Daoy (cell line): Measurements from ENCODE around the gene TLK1. TPM values are rescaled to one million over a fixed set of nuclear protein-coding genes. Genes with fewer than 3 reads are reported as not detected.

Experiments used
- DNase-seq: peaks from one replicate; pipeline ENCODE4 v3.0.0-alpha.2; 2015; ENCODE audit warnings: low read depth
- total RNA-seq: library from RNA; depleted of rRNA; stranded (reverse); fragments of >200 nt; shearing (Covaris generic); gene quantifications from 2 replicates; pipeline ENCODE4 v1.2.3, GENCODE V29; 2014

TLK1 gene
- total RNA-seq, 1 experiment from 2014 or later = 11.7 TPM

DNA sequence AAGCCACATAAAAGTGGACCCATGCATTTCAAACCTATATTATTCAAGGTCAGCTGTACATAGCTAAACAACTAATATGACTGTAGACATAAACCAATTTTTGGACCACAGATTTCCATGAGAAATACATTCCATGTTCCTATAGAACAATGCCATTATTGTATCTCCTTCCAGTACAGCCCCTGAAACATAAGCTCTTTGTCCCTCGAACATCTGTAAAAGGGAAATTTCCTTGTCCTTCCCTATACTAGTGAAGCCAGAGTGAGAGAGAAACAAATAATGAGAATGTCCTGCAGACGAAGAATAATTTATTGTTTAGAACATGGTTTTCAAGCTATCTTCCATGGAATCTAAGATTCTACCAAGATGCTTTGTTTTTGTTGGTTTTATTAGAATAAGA lies 156.3 kb downstream of the TLK1 start:
- DNase-seq = no peak

DNA sequence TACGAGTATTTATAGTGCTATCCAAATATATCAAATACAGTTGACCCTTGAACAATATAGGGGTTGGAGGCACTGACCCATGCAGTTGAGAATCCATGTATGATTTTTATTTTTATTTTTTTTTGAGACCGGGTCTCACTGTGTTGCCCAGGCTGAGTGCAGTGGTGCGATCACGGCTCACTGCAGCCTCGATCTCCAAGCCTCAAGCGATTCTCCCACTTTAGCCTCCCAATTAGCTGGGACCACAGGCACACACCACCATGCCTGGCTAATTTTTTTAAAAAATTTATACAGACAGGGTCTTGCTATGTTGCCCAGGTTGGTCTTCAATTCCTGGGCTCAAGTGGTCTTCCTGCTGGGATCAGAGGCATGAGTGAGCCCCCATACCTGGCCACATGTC lies 161.0 kb downstream of the TLK1 start:
- DNase-seq = no peak

DNA sequence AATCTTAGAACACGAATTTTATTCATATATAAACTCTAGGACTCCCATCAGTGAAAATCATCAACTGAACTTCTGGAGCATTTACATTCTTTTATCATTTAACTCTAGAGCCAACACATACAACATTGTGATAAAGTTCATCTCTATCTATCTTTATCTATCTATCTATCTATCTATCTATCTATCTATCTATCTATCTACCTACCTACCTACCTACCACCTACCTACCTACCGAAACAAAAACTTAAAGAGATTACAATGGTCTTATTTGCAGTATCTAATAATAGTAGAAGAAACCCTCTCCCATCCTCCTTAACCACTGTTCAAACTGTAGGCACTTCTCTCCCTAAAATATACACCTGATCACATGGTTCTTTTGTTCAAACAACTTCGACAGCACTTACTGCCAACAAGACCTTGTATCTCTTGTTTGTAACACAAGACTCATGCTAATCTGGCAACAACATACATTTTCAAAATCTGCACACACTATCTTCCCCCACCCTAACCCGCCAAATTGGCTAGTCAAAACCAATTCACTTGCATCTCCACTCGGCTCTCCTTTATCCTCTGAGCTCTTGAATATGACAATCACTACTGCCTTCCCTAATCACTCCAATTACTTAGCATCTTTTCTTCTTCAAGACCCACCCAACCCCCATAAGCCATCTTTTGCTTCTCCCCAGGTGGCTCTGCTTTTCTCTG lies 162.6 kb downstream of the TLK1 start:
- no peak for DNase-seq

DNA sequence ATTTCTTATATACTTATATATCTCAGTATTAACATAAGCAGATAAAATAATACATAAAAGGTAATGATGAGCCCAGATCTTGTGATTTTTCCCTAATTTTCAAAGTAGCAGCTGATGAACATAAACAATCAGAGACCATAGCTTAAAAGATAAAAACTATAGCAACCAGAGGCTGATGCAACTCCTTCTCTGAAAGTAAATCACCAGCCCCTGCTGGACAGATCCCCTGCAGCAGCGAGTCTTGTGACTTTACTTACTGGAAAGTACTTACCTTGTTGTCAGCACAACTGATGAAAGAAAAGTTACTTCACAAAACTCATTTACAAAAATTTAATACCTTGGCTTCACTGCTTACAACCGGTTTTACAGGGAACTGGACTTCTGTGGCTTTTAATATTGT lies 164.4 kb downstream of the TLK1 start:
- DNase-seq = no peak

DNA sequence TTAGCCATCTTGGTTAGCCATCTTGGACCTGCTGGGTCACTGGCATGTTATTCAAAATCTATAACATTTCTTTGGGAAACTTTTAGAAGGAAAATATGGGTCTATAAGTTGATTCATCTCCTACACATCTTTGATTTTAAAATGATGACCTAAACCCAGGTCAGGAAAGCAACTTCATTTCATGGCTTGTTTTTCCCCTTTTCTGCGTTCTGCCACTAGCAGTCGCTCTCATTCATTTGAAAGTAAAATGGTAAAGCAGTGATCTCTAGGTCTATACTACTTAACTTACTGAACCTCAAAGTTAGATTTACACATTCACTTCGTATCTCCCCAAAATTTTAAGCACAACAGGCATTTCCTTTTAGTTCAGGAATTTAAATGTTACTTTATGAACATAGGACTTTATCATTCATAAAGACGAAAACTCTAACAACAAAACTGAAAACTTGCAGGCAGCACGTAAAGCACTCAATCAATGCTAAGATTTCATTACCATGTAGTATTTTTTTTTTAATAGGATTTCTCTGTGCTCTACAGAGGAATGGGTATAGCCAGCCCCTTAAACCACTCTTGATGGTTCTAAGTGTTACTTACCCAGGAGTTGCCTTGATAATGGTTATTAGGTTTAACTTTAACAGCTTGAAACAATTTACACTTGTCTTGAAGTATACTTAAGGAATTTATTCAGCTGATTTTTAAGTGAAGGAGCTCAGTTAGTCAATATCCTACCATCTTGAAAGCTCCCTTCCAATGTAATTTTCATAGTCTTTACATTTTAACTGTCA lies 169.1 kb downstream of the TLK1 start:
- no peak for DNase-seq

DNA sequence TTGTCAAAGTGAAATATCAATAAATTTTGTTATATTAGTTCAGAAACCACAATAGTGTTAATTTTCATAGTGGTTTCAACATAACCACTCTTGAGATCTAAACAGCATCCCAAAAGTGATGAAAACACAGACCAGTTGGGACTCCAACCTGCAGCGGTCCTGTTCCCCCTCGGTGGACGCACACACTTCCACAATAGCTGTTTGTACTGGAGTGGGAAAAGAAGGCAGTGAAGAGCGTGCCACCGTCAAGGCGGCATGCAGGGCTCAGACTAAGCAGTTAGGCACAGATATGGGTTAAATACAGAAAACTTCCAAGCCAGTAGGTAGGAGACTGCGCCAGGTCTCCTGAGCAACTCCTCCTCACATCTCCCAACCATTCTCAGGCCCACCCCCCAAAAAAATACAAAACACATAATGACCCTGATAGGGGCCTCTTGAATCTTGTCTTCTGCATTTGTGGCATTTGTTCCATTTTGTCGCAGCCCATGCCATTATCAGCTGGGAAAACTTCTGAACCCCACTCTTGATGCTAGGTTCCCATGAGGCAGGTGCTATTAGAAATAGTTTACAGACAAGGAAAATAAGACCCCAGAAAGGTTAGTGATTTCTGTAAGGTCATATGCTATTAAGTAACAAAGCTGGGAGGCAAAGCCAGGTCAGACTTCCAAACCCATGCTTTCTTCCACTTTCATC lies 174.0 kb downstream of the TLK1 start:
- DNase-seq = no peak

DNA sequence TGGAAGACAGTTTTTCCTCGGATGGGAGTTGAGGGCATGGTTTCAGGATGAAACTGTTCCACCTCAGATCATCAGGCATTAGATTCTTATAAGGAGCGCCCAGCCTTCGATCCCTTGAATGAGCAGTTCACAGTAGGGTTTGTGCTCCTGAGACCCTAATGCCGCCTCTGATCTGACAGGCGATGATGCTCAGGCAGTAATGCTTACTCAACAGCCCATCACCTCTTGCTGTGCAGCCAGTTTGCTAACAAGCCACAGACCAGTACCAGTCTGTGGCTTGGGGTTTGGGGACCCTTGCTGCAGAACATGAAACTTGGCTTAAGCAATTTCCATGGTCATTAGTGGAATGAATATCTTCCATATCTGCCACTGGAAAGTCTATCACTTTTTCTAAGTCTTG lies 175.3 kb downstream of the TLK1 start:
- no peak for DNase-seq

DNA sequence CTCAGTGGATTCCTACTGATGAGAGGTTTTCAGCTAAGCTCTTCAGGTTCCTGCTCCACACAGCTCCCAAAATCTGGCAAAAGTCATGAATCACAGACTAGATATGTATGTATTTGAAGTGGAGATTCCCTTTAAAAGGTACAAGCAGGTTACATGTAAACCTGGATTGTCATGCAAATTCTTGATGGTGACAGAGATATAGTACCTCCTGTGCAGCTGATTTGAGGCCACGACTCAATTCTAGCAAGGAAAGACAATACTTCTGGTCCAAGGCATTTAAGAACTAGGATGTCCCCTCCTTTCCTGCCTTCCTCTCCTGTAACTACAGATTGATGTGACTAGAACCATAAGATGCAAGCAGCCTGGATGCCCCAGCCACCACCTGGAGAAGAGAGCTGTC lies 176.6 kb downstream of the TLK1 start:
- no peak for DNase-seq

DNA sequence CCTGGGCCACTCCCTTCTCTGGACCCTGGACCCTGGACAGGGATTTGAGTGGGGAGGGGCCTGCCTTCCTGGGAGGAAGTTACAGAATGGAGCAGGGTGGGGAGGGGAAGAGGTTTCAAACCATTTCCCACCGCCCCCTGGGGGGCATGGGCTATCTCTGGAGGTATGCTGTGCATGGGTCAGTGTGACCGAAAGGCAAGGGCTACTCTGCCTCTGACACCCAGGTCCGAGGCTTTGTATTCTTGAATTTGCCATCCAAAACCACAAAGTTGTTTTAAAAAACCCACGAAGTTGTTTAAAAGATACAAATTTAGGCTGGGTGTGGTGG lies 184.8 kb downstream of the TLK1 start:
- DNase-seq = no peak

DNA sequence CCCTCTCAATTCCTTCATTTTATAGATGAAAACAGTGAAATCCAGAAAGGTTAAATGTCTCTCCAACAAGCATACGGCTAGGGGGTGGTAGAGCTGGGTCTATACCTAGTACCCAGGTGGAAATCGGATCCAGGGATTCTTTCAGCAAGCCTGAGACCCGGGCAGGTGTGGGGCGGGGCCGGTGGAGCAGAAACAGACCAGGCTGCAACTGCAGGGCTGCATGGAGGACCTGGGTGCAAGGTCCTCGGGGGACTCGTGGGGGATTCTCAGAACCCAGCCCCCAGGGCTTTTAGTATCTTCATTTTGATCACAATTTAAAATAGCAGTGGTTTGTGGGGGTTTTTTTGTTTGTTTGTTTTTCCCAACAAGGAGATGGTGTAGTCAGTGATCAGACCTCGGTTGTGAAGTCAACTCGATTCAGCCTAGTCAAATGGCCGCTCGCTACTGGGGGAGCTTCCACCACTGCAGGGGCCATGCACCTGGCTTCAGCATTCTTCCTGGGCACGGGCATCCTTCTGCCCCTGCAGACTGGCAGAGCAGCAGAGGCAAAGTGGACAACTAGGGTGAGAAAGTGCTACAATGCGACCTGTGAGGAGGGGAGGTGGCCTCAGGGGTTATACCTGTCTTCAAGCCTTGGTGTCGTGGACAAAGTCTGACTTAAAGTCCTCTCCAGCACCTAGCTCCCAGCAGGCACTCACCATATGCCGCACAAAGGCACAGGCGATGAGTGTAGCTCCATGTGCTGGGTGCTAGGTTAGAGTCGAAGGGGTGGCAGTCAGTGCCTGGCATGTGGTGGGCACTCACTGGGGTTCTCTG lies 185.4 kb downstream of the TLK1 start:
- DNase-seq = no peak

DNA sequence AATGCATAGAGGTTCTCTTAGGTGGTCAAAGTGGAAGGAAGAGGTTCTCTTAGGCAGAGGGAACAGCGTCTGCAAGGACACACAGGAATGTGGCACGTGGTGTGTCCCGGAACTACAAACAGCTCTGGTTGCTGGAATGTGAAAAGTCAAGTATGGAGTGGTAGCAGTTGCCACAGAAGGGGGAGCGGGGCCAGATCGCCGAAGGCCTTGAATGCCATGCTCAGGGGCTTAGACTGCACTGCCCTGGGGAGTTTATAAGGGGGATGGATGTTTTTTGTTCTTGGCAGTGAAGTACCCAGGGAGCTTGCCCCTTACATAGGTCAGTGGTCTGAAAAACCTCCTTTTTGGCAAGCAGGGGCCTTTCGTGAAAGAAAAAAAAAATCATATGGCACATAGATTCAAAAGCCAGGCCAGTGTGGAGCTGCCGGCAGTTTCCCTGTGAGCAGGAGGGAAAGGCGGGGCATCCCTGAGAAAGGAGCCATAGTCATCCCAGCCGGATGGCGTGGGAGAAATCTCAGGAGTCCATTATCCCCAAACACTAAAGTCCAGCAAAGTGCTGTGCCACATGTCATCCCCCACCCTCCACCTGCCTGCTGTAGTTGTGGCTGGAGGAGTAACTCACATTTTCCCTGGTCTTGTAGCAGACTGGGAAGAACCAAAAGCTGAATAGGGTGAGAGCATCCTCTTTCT lies 186.2 kb downstream of the TLK1 start:
- peak; percentile 21 for DNase-seq

DNA sequence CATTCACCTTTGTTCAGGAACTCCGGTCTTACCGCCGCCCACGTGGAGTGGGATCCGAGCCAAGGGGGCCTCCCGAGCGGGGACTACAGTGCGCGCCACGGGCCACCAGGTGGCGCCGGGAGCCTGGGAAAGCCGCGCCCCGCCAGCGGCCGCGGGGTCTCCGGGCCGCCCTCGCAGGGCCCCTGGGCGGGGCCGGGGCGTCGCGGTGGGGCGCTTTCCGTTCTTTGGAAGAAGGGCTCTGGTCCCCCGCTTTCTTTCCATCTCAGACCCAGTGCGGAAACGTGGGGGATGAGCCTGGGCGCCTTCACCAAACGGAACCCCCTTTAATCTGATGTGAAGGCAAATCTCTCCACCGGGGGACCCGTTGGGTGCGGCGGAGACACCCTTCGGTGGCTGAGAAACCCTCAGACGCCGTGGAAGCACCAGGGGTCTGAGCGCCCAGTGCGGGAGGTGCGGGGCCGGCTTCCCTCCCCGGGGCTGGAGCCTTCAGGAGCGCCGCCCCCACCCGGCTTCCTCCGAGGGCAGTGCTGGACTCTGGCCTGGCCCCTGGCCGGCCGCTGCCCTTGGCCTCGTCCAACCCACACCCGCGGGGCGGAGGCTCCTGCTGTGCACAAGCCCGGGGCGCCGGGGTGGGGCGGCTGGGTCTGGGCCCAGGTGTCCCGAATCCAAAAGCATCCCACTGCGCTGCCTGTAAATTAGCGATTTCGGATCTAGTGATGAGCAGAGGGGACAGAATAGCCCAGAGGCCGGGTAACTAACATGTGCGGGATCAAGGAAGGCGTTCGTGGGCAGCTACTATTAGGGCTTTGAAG lies 187.0 kb downstream of the TLK1 start:
- DNase-seq = peak; percentile 89

DNA sequence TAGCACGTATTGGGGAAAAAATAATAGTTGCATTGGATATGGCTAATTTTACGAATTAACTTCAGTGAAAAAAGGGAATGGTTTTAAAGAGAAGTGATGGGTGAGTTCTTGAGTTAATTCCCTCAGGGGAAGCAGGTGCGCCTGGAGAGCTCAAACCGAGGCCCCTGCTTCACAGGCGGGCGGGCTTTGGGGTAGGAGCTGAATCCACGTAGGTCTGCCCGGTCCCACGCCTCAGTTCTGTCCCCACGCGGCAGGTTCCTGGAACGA lies 187.5 kb downstream of the TLK1 start:
- DNase-seq = no peak

DNA sequence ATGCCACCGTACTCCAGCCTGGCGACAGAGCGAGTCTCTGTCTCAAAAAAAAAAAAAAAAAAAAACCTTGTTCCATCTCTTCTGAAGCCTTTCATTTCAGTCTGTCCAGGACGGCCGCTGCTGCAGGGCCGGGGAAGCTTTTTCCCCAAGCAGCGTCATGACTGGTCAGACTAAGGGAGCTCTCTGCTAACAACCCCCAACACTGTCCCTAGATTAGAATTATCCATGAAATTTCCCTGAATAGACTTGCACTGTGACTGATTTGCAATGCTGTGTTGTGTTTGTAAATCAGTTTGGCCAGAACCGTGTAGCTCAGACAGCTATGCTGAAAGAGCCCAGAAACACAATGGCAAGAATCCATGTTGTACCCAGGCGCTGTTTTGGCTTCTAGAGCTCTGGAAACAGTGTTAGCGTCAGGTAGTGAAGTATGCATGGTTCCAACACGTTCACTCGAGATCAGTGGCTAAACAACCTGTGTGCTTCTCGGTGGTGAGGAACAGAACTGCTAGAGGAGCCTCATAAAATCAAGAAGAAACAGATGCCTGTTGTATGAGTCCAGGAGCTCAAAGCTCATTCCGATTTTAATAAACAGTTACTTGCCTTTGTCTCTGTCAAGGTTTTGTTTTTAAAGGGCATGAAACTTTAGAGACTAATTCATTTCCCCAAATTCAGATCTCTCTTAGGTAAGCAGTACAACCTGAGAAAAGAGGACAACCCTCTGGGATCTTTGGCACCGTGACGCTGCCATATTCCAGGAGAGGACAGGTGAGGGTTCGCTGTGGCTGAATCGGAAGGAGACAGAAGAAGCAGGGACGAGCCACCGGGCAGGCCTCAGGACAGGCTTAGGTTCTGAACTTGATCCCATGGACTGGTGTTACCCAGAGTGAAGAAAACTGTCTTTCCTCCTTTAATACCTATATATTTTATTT lies 188.1 kb downstream of the TLK1 start:
- DNase-seq = no peak

DNA sequence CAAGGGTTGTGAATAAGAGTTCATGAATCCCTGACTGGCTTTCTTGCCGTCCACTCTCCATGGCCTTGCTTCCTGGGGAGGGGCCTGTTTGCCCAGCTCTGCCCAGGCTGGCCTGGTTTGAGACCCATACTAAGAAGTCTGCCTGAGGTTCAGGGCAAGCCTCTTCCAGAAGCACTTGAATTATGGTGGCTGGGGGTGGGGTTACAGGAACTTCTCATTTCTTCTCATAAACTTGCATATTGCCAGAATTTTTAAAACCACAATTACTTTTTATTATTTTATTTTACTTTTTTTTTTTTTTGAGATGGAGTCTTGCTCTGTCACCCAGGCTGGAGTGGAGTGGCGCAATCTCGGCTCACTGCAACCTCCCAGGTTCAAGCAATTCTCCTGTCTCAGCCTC lies 189.6 kb downstream of the TLK1 start:
- no peak for DNase-seq

DNA sequence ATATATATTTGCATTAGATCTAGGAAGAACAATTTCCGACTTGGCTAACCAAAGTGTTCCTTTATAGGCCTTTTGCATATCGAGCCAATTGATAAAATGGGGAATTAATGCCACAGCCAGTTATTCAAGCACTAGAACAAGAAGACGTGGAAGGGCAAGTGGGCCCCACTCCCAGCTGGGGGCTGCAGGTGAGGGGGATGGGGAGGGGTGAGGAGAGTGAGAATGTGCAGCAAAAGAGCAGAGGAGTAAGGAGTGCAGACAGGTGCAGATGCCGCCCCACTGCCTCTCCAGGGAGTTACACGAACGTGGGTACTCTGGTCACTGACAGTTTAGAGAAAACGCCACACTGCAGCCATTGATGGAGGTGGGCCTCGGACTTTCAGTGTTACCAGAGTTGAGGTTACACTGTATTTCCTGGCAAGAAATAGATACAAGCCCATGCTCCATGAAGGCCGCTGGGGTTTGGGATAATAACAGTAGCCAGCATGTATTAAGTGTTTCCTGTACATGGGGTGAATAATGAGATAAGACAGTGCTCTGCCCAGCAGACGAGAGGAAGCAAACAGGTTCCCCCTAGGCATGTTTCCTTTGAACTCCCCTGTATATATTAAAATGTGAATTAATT lies 190.7 kb downstream of the TLK1 start:
- DNase-seq = no peak

DNA sequence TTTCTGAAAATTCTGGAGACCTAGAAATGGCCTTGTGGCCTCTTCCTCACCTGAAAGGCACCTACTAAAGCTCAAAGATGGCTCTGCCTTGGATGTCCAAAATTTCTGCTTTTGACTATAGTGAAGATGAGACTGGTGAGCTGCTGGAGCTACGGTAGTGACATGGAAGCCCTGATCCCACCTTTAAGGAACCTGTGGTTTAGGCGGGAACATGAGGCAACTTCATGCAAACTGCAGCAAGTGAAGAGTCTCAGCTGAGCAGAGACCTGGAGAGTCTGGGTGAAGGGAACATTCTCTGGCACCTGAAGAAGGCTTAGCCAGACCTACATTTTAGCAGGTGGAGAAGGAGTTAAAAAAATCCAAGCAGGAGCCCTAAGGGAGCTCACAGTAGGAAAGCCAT lies 191.7 kb downstream of the TLK1 start:
- no peak for DNase-seq

DNA sequence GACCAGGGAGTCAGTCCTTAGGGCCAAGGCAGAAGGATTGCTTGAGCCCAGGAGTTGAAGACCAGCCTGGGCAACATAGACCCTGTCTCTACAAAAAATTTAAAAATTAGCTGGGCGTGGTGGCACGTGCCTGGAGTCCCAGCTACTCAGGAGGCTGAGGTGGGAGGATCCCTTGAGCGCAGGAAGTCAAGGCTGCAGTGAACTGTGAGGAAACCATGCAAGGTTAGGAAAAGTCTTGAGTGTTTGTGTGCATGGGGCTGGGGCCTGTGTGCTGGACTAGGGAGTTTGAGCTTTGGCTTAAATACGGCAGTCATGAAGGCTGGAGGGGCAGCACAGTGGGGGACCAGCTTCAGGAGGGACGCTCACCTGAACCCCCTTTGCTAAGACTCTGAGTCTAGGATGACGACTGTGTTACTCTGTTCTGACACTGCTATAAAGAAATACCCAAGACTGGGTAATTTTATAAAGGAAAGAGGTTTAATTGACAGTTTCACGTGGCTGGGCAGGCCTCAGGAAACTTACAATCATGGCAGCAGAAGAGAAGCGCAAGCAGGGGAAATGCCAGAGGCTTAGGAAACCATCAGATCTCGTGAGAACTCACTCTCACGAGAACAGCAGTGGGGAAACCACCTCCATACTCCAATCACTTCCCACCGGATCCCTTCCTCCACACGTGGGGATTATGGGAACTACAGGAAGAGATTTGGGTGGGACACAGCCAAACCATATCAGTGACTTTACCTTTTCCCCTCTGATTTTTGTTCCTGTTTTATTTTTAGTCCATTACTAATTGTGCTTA lies 192.3 kb downstream of the TLK1 start:
- no peak for DNase-seq

DNA sequence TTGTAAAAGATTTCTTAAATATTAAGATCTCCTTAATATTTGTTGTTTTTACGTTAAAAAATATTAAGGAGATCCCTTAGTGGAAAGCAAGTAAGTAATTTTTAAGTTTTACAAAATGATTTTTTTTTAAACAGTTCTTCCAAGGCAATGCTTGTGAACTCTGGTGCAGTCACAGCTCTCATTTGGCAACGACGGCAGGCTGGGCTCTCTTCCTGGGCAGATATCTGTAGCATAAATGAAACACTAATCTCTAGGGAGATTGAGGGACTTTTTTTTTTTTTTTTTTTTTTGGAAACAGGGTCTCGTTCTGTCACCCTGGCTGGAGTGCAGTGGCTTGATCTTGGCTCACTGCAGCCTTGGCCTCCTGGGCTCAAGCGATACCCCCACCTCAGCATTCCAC lies 193.1 kb downstream of the TLK1 start:
- DNase-seq = no peak
